Muscle of back (tissue), 11 donors: ENCODE results near the gene ZNF770. TPM values are rescaled to one million over a fixed set of nuclear protein-coding genes. Genes with fewer than 3 reads are reported as not detected.
A peak's percentile ranks its signal among the peaks of the same experiment; 100 is the strongest.
"Not testable (repeated sequence)": the region's sequence is repeated elsewhere in the genome, so short reads cannot be mapped to it uniquely, and the experiment has no call there.

Source experiments
- DNase-seq, 3 donors: peaks; one replicate each; pipeline versions ENCODE4 v3.0.0 to v3.0.0-alpha.2; 2013
- polyA plus RNA-seq, 10 donors: library from polyadenylated mRNA; unstranded; fragments of 120-200 nt; gene quantifications; one replicate each; pipeline ENCODE4 v1.2.1, GENCODE V29; 2013; ENCODE audit not compliant: insufficient read length in 10 of 10

Gene ZNF770
- polyA plus RNA-seq, 10 donors: 18.0 to 38.8 (median 25.1) TPM

- DNase-seq: no peak
Measured at GRCh38 chr15:34984889-34985630, 3.0 kb downstream of the ZNF770 start.

- no peak for DNase-seq
Measured at GRCh38 chr15:34976743-34977142, 11.3 kb downstream of the ZNF770 start.

- no peak for DNase-seq
Measured at GRCh38 chr15:34976073-34976472, 12.0 kb downstream of the ZNF770 start.

GRCh38 chr15:34973512-34973911, 14.6 kb downstream of the ZNF770 start:
- DNase-seq: no peak

GRCh38 chr15:34970098-34970643, 17.9 kb downstream of the ZNF770 start:
- not testable (repeated sequence) for DNase-seq

- peak; percentile 96 to 98 (median 98) for DNase-seq
Measured at GRCh38 chr15:34969340-34970097, 18.6 kb downstream of the ZNF770 start, which contains the start of gene AQR. TSS of gene AQR (minus strand) at chr15:34969742. CDS start at chr15:34969613, 129 bp downstream.

- DNase-seq: no peak
Measured at GRCh38 chr15:34964277-34964676, 23.8 kb downstream of the ZNF770 start.

GRCh38 chr15:34953851-34954250, 34.2 kb downstream of the ZNF770 start:
- DNase-seq: no peak

- DNase-seq: no peak
Measured at GRCh38 chr15:34952481-34952880, 35.6 kb downstream of the ZNF770 start.

GRCh38 chr15:34951993-34952392, 36.1 kb downstream of the ZNF770 start:
- peak in 2 of 3 donors; percentile 7 to 8 for DNase-seq

GRCh38 chr15:34944936-34945335, 43.2 kb downstream of the ZNF770 start:
- DNase-seq: peak in 1 of 3 donors; percentile 10

GRCh38 chr15:34943711-34944110, 44.4 kb downstream of the ZNF770 start:
- DNase-seq: no peak

- DNase-seq: not testable (repeated sequence)
Measured at GRCh38 chr15:34943264-34943663, 44.8 kb downstream of the ZNF770 start.

GRCh38 chr15:34942363-34942762, 45.7 kb downstream of the ZNF770 start:
- DNase-seq: peak in 1 of 3 donors; percentile 7

GRCh38 chr15:34941831-34942230, 46.3 kb downstream of the ZNF770 start:
- DNase-seq: no peak

GRCh38 chr15:34941185-34941698, 46.8 kb downstream of the ZNF770 start:
- DNase-seq: no peak

GRCh38 chr15:34933432-34933975, 54.6 kb downstream of the ZNF770 start:
- no peak for DNase-seq

GRCh38 chr15:34928349-34928748, 59.7 kb downstream of the ZNF770 start:
- not testable (repeated sequence) for DNase-seq
